ENCODE data around the gene CNOT6.

DNA sequence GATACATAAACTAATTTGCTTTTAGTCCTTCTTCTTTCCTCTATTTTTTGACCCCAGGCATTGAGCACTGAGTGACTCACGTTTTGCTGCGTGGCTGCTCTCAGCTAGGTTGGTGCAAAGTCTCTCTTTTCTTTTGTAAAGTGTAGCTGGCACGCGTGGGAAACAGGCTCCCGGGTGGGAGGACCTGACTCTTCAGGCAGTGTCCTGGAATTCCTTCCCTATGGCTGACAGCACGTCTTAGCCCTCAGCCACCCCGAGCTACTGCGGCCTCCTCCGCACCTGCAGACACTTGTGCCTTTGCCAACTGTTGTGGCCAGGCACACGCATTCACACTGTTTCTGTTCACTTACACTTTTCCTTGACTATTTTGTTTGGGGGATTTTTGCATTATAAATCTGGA is 98.0 kb downstream of the CNOT6 start:
- TF ChIP-seq, protein P1, sequence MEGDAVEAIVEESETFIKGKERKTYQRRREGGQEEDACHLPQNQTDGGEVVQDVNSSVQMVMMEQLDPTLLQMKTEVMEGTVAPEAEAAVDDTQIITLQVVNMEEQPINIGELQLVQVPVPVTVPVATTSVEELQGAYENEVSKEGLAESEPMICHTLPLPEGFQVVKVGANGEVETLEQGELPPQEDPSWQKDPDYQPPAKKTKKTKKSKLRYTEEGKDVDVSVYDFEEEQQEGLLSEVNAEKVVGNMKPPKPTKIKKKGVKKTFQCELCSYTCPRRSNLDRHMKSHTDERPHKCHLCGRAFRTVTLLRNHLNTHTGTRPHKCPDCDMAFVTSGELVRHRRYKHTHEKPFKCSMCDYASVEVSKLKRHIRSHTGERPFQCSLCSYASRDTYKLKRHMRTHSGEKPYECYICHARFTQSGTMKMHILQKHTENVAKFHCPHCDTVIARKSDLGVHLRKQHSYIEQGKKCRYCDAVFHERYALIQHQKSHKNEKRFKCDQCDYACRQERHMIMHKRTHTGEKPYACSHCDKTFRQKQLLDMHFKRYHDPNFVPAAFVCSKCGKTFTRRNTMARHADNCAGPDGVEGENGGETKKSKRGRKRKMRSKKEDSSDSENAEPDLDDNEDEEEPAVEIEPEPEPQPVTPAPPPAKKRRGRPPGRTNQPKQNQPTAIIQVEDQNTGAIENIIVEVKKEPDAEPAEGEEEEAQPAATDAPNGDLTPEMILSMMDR (IDR thresholded peaks at IDR 0.05 in 2 of 3, conservative IDR thresholded peaks at IDR 0.05 in 1 of 3; ENCODE audit: borderline replicate concordance in 1 of 3, insufficient read depth in 1 of 3, low read depth in 2 of 3, low read length in 2 of 3), result no peak
- TF ChIP-seq ZNF274 (IDR thresholded peaks at IDR 0.05; ENCODE audit: low read depth, low read length) (no peak), SRF (IDR thresholded peaks at IDR 0.05; ENCODE audit: low read depth) (no peak), RAD21 (IDR thresholded peaks at IDR 0.05; ENCODE audit: low read depth) (no peak), EGR1 (IDR thresholded peaks at IDR 0.05; ENCODE audit: low read depth) (no peak), POLR2AphosphoS5 (IDR thresholded peaks at IDR 0.05; ENCODE audit: low read depth, low read length) (no peak), EZH2 (IDR thresholded peaks at IDR 0.05) (no peak)

All from HCT116 (cell line).